Measurements from ENCODE around the gene OR10A2.

The OR10A2 gene

DNA sequence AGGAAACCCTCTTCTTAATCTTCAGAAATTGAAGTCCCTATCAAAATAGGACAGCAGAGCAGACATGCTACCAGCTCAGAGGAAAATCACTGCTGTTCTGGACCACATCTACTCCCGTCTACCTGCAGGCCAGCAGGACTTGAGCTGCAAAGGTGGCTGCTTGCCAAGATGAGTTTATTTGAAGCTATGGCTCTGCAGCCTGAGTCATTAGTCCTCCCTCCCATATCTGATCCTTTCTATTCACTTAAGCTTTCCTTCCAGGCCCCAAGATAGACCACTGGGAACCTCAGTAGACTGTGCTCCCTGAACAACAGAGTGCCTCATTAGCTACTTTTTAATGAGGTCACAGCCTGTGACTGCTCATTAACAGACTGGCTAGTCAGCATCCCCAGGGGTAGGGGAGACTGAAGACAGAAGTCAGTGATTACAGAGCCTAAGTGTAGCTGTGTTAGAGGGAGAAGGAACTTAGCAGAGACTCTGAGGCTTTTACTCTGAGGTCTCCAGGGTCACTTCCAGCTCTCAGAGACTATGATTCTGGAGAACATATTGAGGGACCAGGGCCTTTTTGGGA lies 6.8 kb upstream of the OR10A2 start:
- DNase-seq (ENCODE audit: low read depth), result peak; percentile 88
- no peak overlapping the region for H3K4me3 ChIP-seq (ENCODE audit: low read length)
- TF ChIP-seq CTCF (IDR thresholded peaks at IDR 0.05; ENCODE audit: insufficient read depth, low read depth, low read length, missing control alignments), result no peak

GRCh38 chr11:6856871-6857270 lies 6.0 kb upstream of the OR10A2 start:
- H3K4me3 ChIP-seq (ENCODE audit: low read length), result no peak overlapping the region
- DNase-seq (ENCODE audit: low read depth), result peak; percentile 77
- TF ChIP-seq CTCF (IDR thresholded peaks at IDR 0.05; ENCODE audit: insufficient read depth, low read depth, low read length, missing control alignments), result no peak

DNA sequence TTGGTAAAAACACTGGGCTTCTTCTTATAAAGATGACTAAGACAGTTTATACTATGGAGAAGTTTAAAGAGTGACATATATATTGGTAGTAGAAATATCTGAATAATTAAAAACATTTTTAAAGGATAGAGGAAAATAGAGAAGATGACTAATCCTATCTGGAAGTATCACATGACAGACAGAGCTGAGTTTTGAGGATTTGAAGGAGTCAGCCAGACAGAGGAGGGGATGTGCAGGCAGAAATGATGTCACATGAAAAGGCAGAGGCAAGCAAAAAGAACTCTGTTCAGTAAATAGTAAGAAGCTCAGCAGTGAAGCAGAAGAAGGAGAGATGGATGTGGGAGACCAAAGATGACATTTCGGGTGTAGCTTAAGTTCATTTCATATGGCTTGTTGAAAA lies 1.6 kb downstream of the OR10A2 start:
- no peak for DNase-seq (ENCODE audit: low read depth)
- no peak for TF ChIP-seq CTCF (IDR thresholded peaks at IDR 0.05; ENCODE audit: insufficient read depth, low read depth, low read length, missing control alignments)
- no peak overlapping the region for H3K4me3 ChIP-seq (ENCODE audit: low read length)

DNA sequence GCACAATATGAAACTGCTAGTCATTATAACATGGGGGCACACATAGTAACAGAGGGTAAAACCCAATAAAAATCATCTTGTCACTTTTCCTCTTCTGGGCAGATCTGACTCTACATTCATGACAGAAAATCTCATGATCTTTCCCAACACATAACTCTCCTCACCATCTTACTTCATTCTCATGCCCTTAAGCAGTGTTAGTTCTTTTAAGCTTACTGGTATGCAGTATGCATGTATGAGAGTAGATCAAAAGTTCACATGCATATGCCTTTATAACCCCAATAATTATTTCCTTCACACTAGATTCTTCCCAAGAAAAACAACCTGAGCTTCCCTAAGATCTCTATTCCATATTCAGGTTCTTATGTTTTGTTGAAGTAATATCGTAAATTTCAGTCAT lies 8.4 kb downstream of the OR10A2 start:
- no peak for DNase-seq (ENCODE audit: low read depth)
- H3K4me3 ChIP-seq (ENCODE audit: low read length), result no peak overlapping the region
- TF ChIP-seq CTCF (IDR thresholded peaks at IDR 0.05; ENCODE audit: insufficient read depth, low read depth, low read length, missing control alignments), result no peak

DNA sequence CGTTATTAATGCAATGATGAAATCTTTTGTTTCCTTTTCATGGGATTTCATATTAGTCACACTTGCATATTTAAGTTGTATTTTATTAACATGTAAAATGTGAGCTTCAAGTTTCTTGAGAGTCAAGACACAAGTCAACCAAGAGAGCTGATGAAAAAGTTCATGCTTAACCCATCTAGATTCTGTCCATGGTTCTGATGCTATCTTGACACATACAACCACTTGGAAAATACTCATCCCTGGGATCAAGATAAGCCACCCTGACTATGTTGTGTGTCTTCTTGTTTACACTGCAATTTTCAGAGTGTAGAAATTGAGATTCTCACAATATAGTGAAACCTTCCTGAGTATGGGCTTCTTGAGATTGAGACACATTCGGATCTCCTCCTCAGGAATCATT lies 12.9 kb downstream of the OR10A2 start:
- H3K4me3 ChIP-seq (ENCODE audit: low read length), result no peak overlapping the region
- no peak for TF ChIP-seq CTCF (IDR thresholded peaks at IDR 0.05; ENCODE audit: insufficient read depth, low read depth, low read length, missing control alignments)
- DNase-seq (ENCODE audit: low read depth), result no peak

DNA sequence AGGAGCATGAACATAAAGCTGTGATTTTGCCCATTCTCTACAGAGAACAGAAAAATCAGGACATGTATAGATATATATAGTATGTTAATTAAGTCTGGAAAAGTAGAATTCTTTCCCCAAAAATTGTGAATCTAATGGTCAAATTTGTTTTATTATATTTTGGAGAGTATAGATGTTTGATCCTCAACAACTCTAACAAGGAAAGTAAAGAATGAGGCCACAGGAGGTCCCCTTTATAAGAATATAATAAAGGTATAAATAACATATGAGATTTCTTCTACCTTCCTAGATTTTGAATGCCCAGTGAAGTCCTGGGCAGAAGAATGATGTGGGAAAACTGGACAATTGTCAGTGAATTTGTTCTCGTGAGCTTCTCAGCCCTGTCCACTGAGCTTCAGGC lies 13.5 kb downstream of the OR10A2 start, which contains the start of gene OR10A4:
TSS of gene OR10A4 (plus strand) at position 301 of the 400 bp plus-strand sequence. CDS start at position 324, 23 bp downstream.
- TF ChIP-seq CTCF (IDR thresholded peaks at IDR 0.05; ENCODE audit: insufficient read depth, low read depth, low read length, missing control alignments), result no peak
- no peak within 1 kb of the TSS for H3K4me3 ChIP-seq (ENCODE audit: low read length)
- no peak for DNase-seq (ENCODE audit: low read depth)

- H3K4me3 ChIP-seq (ENCODE audit: low read length), result no peak overlapping the region
- no peak for TF ChIP-seq CTCF (IDR thresholded peaks at IDR 0.05; ENCODE audit: insufficient read depth, low read depth, low read length, missing control alignments)
- DNase-seq (ENCODE audit: low read depth), result no peak
Observed at GRCh38 chr11:6876914-6877313, 14.1 kb downstream of the OR10A2 start.
